Thoracic aorta (tissue), 2 donors: ENCODE measurements around the gene GNPNAT1. TPM values are rescaled to one million over a fixed set of nuclear protein-coding genes. Genes with fewer than 3 reads are reported as not detected.

Source experiments
- ATAC-seq: fragments of 150-250 bp; one replicate; pipeline ENCODE4 v1.8.0; 2017; ENCODE audit warnings: low read depth; ENCODE audit not compliant: insufficient number of reproducible peaks, low FRiP score
- DNase-seq: peaks from one replicate; pipeline ENCODE4 v3.0.0-alpha.2; 2020; ENCODE audit warnings: low spot score
- H3K27ac ChIP-seq, 2 donors: fragments of 200-600 bp; sonication (generic); 1 replicate in 1 of 2; 2 replicates in 1 of 2; pipeline ENCODE4 v1.5.1; 2016; ENCODE audit warnings: mild to moderate bottlenecking in 2 of 2, moderate library complexity in 2 of 2
- H3K27me3 ChIP-seq: fragments of 200-600 bp; sonication (generic); replicated peaks from 2 replicates; pipeline ENCODE4 v1.6.0; 2016; ENCODE audit warnings: mild to moderate bottlenecking; ENCODE audit not compliant: insufficient read depth
- H3K36me3 ChIP-seq: fragments of 200-600 bp; sonication (generic); one replicate; pipeline ENCODE4 v1.5.1; 2016
- H3K4me1 ChIP-seq, 2 donors: fragments of 200-600 bp; sonication (generic); 1 replicate in 1 of 2; 2 replicates in 1 of 2; pipeline versions ENCODE4 v1.5.1 to v1.6.0; 2016; ENCODE audit warnings: low read depth in 2 of 2, mild to moderate bottlenecking in 1 of 2; ENCODE audit not compliant: control insufficient read depth in 1 of 2
- H3K4me3 ChIP-seq: fragments of 200-600 bp; sonication (generic); 2 replicates; pipeline ENCODE4 v1.5.1; 2016; ENCODE audit warnings: mild to moderate bottlenecking
- H3K9me3 ChIP-seq: fragments of 200-600 bp; sonication (generic); 2 replicates; pipeline ENCODE4 v1.5.1; 2016
- CTCF ChIP-seq: fragments of 200-600 bp; sonication (generic); IDR thresholded peaks from one replicate; pipeline ENCODE4 v1.5.1; 2019; ENCODE audit warnings: antibody characterized with exemption
- total RNA-seq, 2 donors: library from RNA; depleted of rRNA; stranded (reverse); fragments of >200 nt; gene quantifications; one replicate each; pipeline versions ENCODE4 v1.1.0 to v1.2.3, GENCODE V29; 2016

GNPNAT1 gene
- total RNA-seq, 2 donors from 2014 or later = 15.8 to 78.2 TPM

- TF ChIP-seq CTCF = no peak
- H3K36me3 ChIP-seq = no peaks in the 10 kb centered on the region
- no peaks in the 10 kb centered on the region for H3K27me3 ChIP-seq
Observed at GRCh38 chr14:52741865-52742264, 49.5 kb downstream of the GNPNAT1 start.

GRCh38 chr14:52740751-52741150 is 50.7 kb downstream of the GNPNAT1 start:
- Histone ChIP-seq H3K27me3 (no peaks in the 10 kb centered on the region), H3K9me3 (no peaks in the 10 kb centered on the region), H3K27ac (no peak overlapping the region), H3K36me3 (no peaks in the 10 kb centered on the region), H3K4me3 (no peak overlapping the region), H3K4me1 (peaks cover 3 to 22% of the 10 kb centered on the region in 2 donors)
- ATAC-seq (no peak), DNase-seq (no peak)
- TF ChIP-seq CTCF = no peak

More at GRCh38 chr14:52741865-52742264, 49.5 kb downstream of the GNPNAT1 start:
- Histone ChIP-seq H3K27ac (no peak overlapping the region), H3K9me3 (no peaks in the 10 kb centered on the region), H3K4me1 (peaks cover 3 to 22% of the 10 kb centered on the region in 2 donors), H3K4me3 (no peak overlapping the region)
- no peak for DNase-seq
- ATAC-seq = no peak

DNA sequence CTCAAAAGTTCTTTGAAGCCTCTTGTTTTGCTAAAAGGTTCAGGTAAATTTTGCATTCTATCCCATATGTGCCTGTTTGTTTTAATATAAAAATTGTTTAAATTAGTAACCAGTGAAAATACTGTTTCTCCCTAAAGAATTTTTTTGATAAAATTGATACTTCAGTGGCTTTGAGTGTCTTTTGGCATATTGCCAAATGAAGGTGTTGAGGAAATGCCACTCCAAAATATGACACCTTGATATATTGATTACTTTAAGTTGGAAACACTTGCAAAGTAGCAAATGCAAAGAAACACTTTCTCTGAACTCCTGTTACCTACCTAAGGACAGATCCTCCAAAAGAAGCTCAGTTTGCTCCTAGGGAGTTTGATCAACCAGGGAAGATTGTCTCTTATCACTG is 53.0 kb downstream of the GNPNAT1 start:
- no peak for DNase-seq
- ATAC-seq = no peak
- no peaks in the 10 kb centered on the region for H3K36me3 ChIP-seq
- no peak overlapping the region for H3K4me3 ChIP-seq
- no peak overlapping the region for H3K27ac ChIP-seq
- H3K9me3 ChIP-seq = no peaks in the 10 kb centered on the region
- no peak for TF ChIP-seq CTCF
- H3K4me1 ChIP-seq = peaks cover 0 to 18% of the 10 kb centered on the region in 2 donors
- H3K27me3 ChIP-seq = no peaks in the 10 kb centered on the region

- no peak for TF ChIP-seq CTCF
- H3K36me3 ChIP-seq = no peaks in the 10 kb centered on the region
- no peaks in the 10 kb centered on the region for H3K27me3 ChIP-seq
- no peak overlapping the region for H3K27ac ChIP-seq
- no peak for ATAC-seq
- no peak for DNase-seq
- H3K4me1 ChIP-seq = peaks cover 7 to 8% of the 10 kb centered on the region in 2 donors
- H3K9me3 ChIP-seq = no peaks in the 10 kb centered on the region
- no peak overlapping the region for H3K4me3 ChIP-seq
Observed at GRCh38 chr14:52735921-52736489, 55.4 kb downstream of the GNPNAT1 start.

- TF ChIP-seq CTCF = no peak
- DNase-seq (no peak), ATAC-seq (no peak)
- peaks cover 9 to 11% of the 10 kb centered on the region in 2 donors for H3K4me1 ChIP-seq
- no peaks in the 10 kb centered on the region for H3K36me3 ChIP-seq
- no peak overlapping the region for H3K27ac ChIP-seq
- H3K9me3 ChIP-seq = no peaks in the 10 kb centered on the region
- H3K4me3 ChIP-seq = no peak overlapping the region
- H3K27me3 ChIP-seq = no peaks in the 10 kb centered on the region
Observed at GRCh38 chr14:52733824-52734223, 57.6 kb downstream of the GNPNAT1 start.
